HCT116 (cell line): ENCODE results near the gene C3orf20. TPM values are rescaled to one million over a fixed set of nuclear protein-coding genes. Genes with fewer than 3 reads are reported as not detected.

Experiments used
- ATAC-seq: fragments of 200-7000 bp; cut with Tn5 transposase; 2 replicates; pipeline ENCODE4 v1.9.1; 2020; ENCODE audit warnings: mild to moderate bottlenecking, moderate library complexity
- BruUV-seq: library from RNA; stranded (reverse); fragments of 400-500 nt; replicated peaks from 2 replicates; lab custom pipeline; 2021; lab: Mats Ljungman, UMichigan
- CTCF ChIA-PET: fragments of 300-600 bp; sonication (Branson Sonifier 250); formaldehyde crosslinking; loops from one replicate; lab custom pipeline; 2021; ENCODE audit warnings: antibody characterized with exemption; lab: Charles Lee
- POLR2A ChIA-PET: fragments of 300-600, 350-600 bp; sonication (Branson Sonifier 250); formaldehyde crosslinking; loops from one replicate; lab custom pipeline; 2021; ENCODE audit warnings: antibody characterized with exemption; lab: Charles Lee
- RAD21 ChIA-PET, 2 experiments: fragments of 300-600 bp; sonication (Branson Sonifier 250); formaldehyde crosslinking; loops; one replicate each; lab custom pipeline; 2023; ENCODE audit warnings: low total read pairs in 2 of 2; ENCODE audit not compliant: uncharacterized antibody in 2 of 2, unreplicated experiment in 2 of 2, low non-redundant PET in 1 of 2; lab: Charles Lee
- DNase-seq: peaks from one replicate; pipeline ENCODE4 v3.0.0-alpha.2; 2010; ENCODE audit warnings: low read depth, low spot score
- H2AFZ ChIP-seq: fragments of 200-600 bp; shearing (Covaris generic), sonication (generic); 2 replicates; pipeline ENCODE4 v1.6.1; 2017; ENCODE audit warnings: low read depth, mixed run types, mixed read lengths, antibody characterized with exemption, low read length; ENCODE audit not compliant: poor library complexity, severe bottlenecking
- H3K27ac ChIP-seq: 2 replicates; pipeline ENCODE4 v1.5.1; 2012; ENCODE audit warnings: low read depth, low read length
- H3K27me3 ChIP-seq: fragments of 200-600 bp; sonication (generic); 2 replicates; pipeline ENCODE4 v1.6.1; 2016; ENCODE audit warnings: mixed run types, low read length, mixed read lengths; ENCODE audit not compliant: insufficient read depth
- H3K36me3 ChIP-seq, 2 experiments: fragments of 200-500 bp in 1 of 2; fragments of 200-600 bp in 1 of 2; sonication (Bioruptor generic) in 1 of 2; sonication (generic) in 1 of 2; 2 replicates each; pipeline versions ENCODE4 v1.5.1 to v1.6.1; 2014 to 2016; ENCODE audit warnings: low read length in 2 of 2, inconsistent platforms in 1 of 2, mixed read lengths in 1 of 2, mixed run types in 1 of 2; ENCODE audit not compliant: insufficient read depth in 2 of 2, control insufficient read depth in 1 of 2
- H3K4me1 ChIP-seq, 2 experiments: fragments of 200-600 bp in 1 of 2; sonication (generic) in 1 of 2; 2 replicates each; pipeline versions ENCODE4 v1.5.1 to v1.6.1; 2012 to 2017; ENCODE audit warnings: low read length in 2 of 2, inconsistent platforms in 1 of 2, mild to moderate bottlenecking in 1 of 2, mixed read lengths in 1 of 2, mixed run types in 1 of 2, moderate library complexity in 1 of 2; ENCODE audit not compliant: insufficient read depth in 2 of 2, control insufficient read depth in 1 of 2
- H3K4me2 ChIP-seq: fragments of 200-600 bp; sonication (generic); 2 replicates; pipeline ENCODE4 v1.6.1; 2017; ENCODE audit warnings: mixed run types, low read length, mixed read lengths
- H3K4me3 ChIP-seq, 2 experiments: fragments of 200-600 bp in 1 of 2; sonication (generic) in 1 of 2; replicated peaks in 1 of 2; 2 replicates each; pipeline ENCODE4 v1.5.1; 2011 to 2016; ENCODE audit warnings: low read length in 2 of 2, control low read depth in 1 of 2, low read depth in 1 of 2, mild to moderate bottlenecking in 1 of 2, mixed read lengths in 1 of 2, mixed run types in 1 of 2
- H3K79me2 ChIP-seq: fragments of 200-600 bp; sonication (generic); 2 replicates; pipeline ENCODE4 v1.6.1; 2017; ENCODE audit warnings: mild to moderate bottlenecking, mixed run types, low read length, moderate library complexity, mixed read lengths; ENCODE audit not compliant: insufficient read depth
- H3K9ac ChIP-seq: fragments of 200-600 bp; sonication (generic); 2 replicates; pipeline ENCODE4 v1.6.1; 2016; ENCODE audit warnings: low read length, mixed read lengths
- H3K9me2 ChIP-seq: fragments of 200-600 bp; sonication (generic), shearing (Covaris generic); 2 replicates; pipeline ENCODE4 v1.6.1; 2017; ENCODE audit warnings: mixed run types, mild to moderate bottlenecking, moderate library complexity; ENCODE audit not compliant: insufficient read depth
- H3K9me3 ChIP-seq, 2 experiments: fragments of 200-500 bp in 1 of 2; fragments of 200-600 bp in 1 of 2; sonication (Bioruptor generic) in 1 of 2; sonication (generic) in 1 of 2; 2 replicates each; pipeline ENCODE4 v1.6.1; 2014 to 2017; ENCODE audit warnings: low read length in 2 of 2, mixed read lengths in 2 of 2, inconsistent platforms in 1 of 2, low read depth in 1 of 2, mild to moderate bottlenecking in 1 of 2, mixed run types in 1 of 2, moderate library complexity in 1 of 2; ENCODE audit not compliant: control insufficient read depth in 1 of 2, insufficient read depth in 1 of 2
- H4K20me1 ChIP-seq: fragments of 200-600 bp; sonication (generic), shearing (Covaris generic); 2 replicates; pipeline ENCODE4 v1.6.1; 2017; ENCODE audit warnings: mixed run types, mild to moderate bottlenecking, moderate library complexity; ENCODE audit not compliant: insufficient read depth
- ATF3 ChIP-seq: IDR thresholded peaks from 2 replicates; pipeline ENCODE4 v1.6.1; 2012
- CBX3 ChIP-seq: IDR thresholded peaks from 2 replicates; pipeline ENCODE4 v1.6.1; 2012; ENCODE audit warnings: low read depth
- CEBPB ChIP-seq: IDR thresholded peaks from 2 replicates; pipeline ENCODE4 v1.6.1; 2012; ENCODE audit warnings: low read depth
- EGR1 ChIP-seq: IDR thresholded peaks from 2 replicates; pipeline ENCODE4 v1.6.1; 2012; ENCODE audit warnings: low read depth
- EZH2 ChIP-seq: fragments of 200-600 bp; sonication (generic); IDR thresholded peaks from 2 replicates; pipeline ENCODE4 v1.6.1; 2017; ENCODE audit warnings: antibody characterized with exemption, mixed run types
- EZH2phosphoT487 ChIP-seq: fragments of 200-600 bp; IDR thresholded peaks from 2 replicates; pipeline ENCODE4 v1.6.1; 2018; ENCODE audit warnings: antibody characterized with exemption, borderline replicate concordance
- FOSL1 ChIP-seq: IDR thresholded peaks from 2 replicates; pipeline ENCODE4 v1.6.1; 2012; ENCODE audit warnings: low read depth
- JUND ChIP-seq: IDR thresholded peaks from 2 replicates; pipeline ENCODE4 v1.6.1; 2012
- MAX ChIP-seq: IDR thresholded peaks from 2 replicates; pipeline ENCODE4 v1.6.1; 2012
- POLR2AphosphoS5 ChIP-seq: IDR thresholded peaks from 2 replicates; pipeline ENCODE4 v1.6.1; 2011; ENCODE audit warnings: mild to moderate bottlenecking, low read depth, low read length, moderate library complexity
- REST ChIP-seq: IDR thresholded peaks from 2 replicates; pipeline ENCODE4 v1.6.1; 2012; ENCODE audit warnings: low read depth
- SP1 ChIP-seq: IDR thresholded peaks from 2 replicates; pipeline ENCODE4 v1.6.1; 2012; ENCODE audit warnings: low read depth
- TCF7L2 ChIP-seq: IDR thresholded peaks from 2 replicates; pipeline ENCODE4 v1.7.0; 2011; ENCODE audit warnings: borderline replicate concordance, inconsistent platforms; ENCODE audit not compliant: insufficient read depth, insufficient read length; ENCODE audit errors: extremely low read depth
- intact Hi-C: fragments of 100-400 bp; cut with micrococcal nuclease; formaldehyde crosslinking; loops from 2 replicates; pipeline ENCODE4 v1.10.0; 2022
- total RNA-seq: library from RNA; stranded (reverse); gene quantifications from one replicate; pipeline ENCODE4 v1.2.1, GENCODE V29; 2021; ENCODE audit not compliant: unreplicated experiment

The C3orf20 gene
- total RNA-seq, 1 experiment from 2014 or later = 0.20 TPM

GRCh38 chr3:14788644-14789043 lies 113.7 kb downstream of the C3orf20 start (continued):
- TF ChIP-seq EZH2phosphoT487 (no peak), EZH2 (no peak), POLR2AphosphoS5 (no peak), JUND (no peak)

GRCh38 chr3:14789221-14789620 lies 114.3 kb downstream of the C3orf20 start:
- H3K9me2 ChIP-seq = no peaks in the 10 kb centered on the region
- no peaks in the 10 kb centered on the region for H3K79me2 ChIP-seq
- BruUV-seq = no TSS peak
- no peak overlapping the region for H3K4me3 ChIP-seq
- ChIA-PET CTCF (interaction anchor here (1.0 to 1.1 kb wide), 2 partner anchors 9 to 131 kb away, joined by 3 to 5 read pairs; no protein-coding TSS in a partner anchor), RAD21 (no interaction called here), POLR2A (no interaction called here)
- H3K4me1 ChIP-seq = peaks cover 0 to 8% of the 10 kb centered on the region in 2 experiments; a peak in 1 of 4 replicates
- H3K27me3 ChIP-seq = no peaks in the 10 kb centered on the region
- no peaks in the 10 kb centered on the region for H3K9me3 ChIP-seq
- H2AFZ ChIP-seq = no peak overlapping the region
- H3K27ac ChIP-seq = no peak overlapping the region
- no peaks in the 10 kb centered on the region for H3K36me3 ChIP-seq
- H3K9ac ChIP-seq = no peak overlapping the region
- H4K20me1 ChIP-seq = no peaks in the 10 kb centered on the region
- ATAC-seq = no peak
- intact Hi-C loops = no loop called here
- H3K4me2 ChIP-seq = no peak overlapping the region
- DNase-seq = no peak
- no peak for TF ChIP-seq CBX3
- no peak for TF ChIP-seq REST
- no peak for TF ChIP-seq ATF3
- no peak for TF ChIP-seq EGR1
- TF ChIP-seq MAX = no peak
- no peak for TF ChIP-seq TCF7L2
- no peak for TF ChIP-seq SP1
- TF ChIP-seq FOSL1 = no peak
- no peak for TF ChIP-seq CEBPB
